HepG2 (cell line): ENCODE measurements around the gene PCYT2. TPM values are rescaled to one million over a fixed set of nuclear protein-coding genes. Genes with fewer than 3 reads are reported as not detected.

ENCODE experiments used
- CBFB ChIP-seq: sonication (generic); formaldehyde crosslinking; IDR thresholded peaks from 2 replicates; pipeline ENCODE4 v1.4.0; 2020; ENCODE audit warnings: missing genetic modification reagents
- FOXA3 ChIP-seq: IDR thresholded peaks from 2 replicates; pipeline ENCODE4 v1.6.1; 2016; ENCODE audit warnings: missing genetic modification reagents, missing compliant biosample characterization
- FOXM1 ChIP-seq: sonication (generic); formaldehyde crosslinking; IDR thresholded peaks from 2 replicates; pipeline ENCODE4 v1.5.0; 2020; ENCODE audit warnings: missing genetic modification reagents
- FOXO1 ChIP-seq: sonication (generic); formaldehyde crosslinking; IDR thresholded peaks from 2 replicates; pipeline ENCODE4 v1.4.0; 2020; ENCODE audit warnings: missing genetic modification reagents
- GLI4 ChIP-seq: sonication (generic); formaldehyde crosslinking; IDR thresholded peaks from 2 replicates; pipeline ENCODE4 v1.5.1; 2020; ENCODE audit warnings: missing genetic modification reagents, mild to moderate bottlenecking, moderate library complexity, borderline replicate concordance
- JUNB ChIP-seq: sonication (generic); formaldehyde crosslinking; IDR thresholded peaks from 2 replicates; pipeline ENCODE4 v1.8.0; 2022; ENCODE audit warnings: missing genetic modification reagents, mild to moderate bottlenecking, borderline replicate concordance
- MBNL3 ChIP-seq: fragments of 250-450 bp; sonication (Bioruptor Pico); conservative IDR thresholded peaks from 2 replicates; pipeline ENCODE4 v1.8.0; 2022; ENCODE audit warnings: mild to moderate bottlenecking, inconsistent platforms
- NPAS2 ChIP-seq: sonication (generic); formaldehyde crosslinking; IDR thresholded peaks from 2 replicates; pipeline ENCODE4 v1.8.0; 2022; ENCODE audit warnings: mild to moderate bottlenecking, missing genetic modification reagents, borderline replicate concordance
- RXRA ChIP-seq: sonication (generic); formaldehyde crosslinking; IDR thresholded peaks from 2 replicates; pipeline ENCODE4 v1.5.1; 2020; ENCODE audit warnings: missing genetic modification reagents
- TAF1 ChIP-seq: sonication (generic); formaldehyde crosslinking; IDR thresholded peaks from 2 replicates; pipeline ENCODE4 v1.4.0; 2020; ENCODE audit warnings: missing genetic modification reagents
- ZNF138 ChIP-seq: sonication (generic); formaldehyde crosslinking; IDR thresholded peaks from 2 replicates; pipeline ENCODE4 v1.5.0; 2020; ENCODE audit warnings: mild to moderate bottlenecking, low read depth, missing genetic modification reagents
- ZNF230 ChIP-seq: sonication (generic); formaldehyde crosslinking; IDR thresholded peaks from 2 replicates; pipeline ENCODE4 v1.4.0; 2020; ENCODE audit warnings: mild to moderate bottlenecking, missing genetic modification reagents
- ZNF335 ChIP-seq: sonication (generic); formaldehyde crosslinking; IDR thresholded peaks from 2 replicates; pipeline ENCODE4 v1.4.0; 2020; ENCODE audit warnings: missing genetic modification reagents
- ZNF550 ChIP-seq: sonication (generic); formaldehyde crosslinking; IDR thresholded peaks from 2 replicates; pipeline ENCODE4 v1.4.0; 2020; ENCODE audit warnings: mild to moderate bottlenecking, missing genetic modification reagents, borderline replicate concordance
- ZNF792 ChIP-seq: IDR thresholded peaks from 2 replicates; pipeline ENCODE4 v1.6.1; 2016
- ZNF883 ChIP-seq: sonication (generic); formaldehyde crosslinking; IDR thresholded peaks from 2 replicates; pipeline ENCODE4 v1.5.1; 2020; ENCODE audit warnings: mild to moderate bottlenecking, missing genetic modification reagents; ENCODE audit errors: not compliant biosample characterization
- polyA plus RNA-seq, 8 experiments: library from polyadenylated mRNA; depleted of rRNA in 3 of 8; stranded (reverse) in 7 of 8; unstranded in 1 of 8; fragments of >200 nt; fragmentation: Illumina TruSeq in 4 of 8; extraction: Trizol in 4 of 8; gene quantifications; 2 replicates each; pipeline versions ENCODE4 v1.2.1 to v1.2.3, GENCODE V29; 2011 to 2016; ENCODE audit warnings: low read depth in 4 of 8, missing spikeins in 1 of 8, mixed read lengths in 1 of 8; ENCODE audit not compliant: insufficient read depth in 1 of 8
- total RNA-seq, 5 experiments: library from RNA; depleted of rRNA; stranded (reverse); fragments of >200 nt; fragmentation: Illumina TruSeq; extraction: Trizol; gene quantifications; 2 replicates each; pipeline ENCODE4 v1.2.3, GENCODE V29; 2016; ENCODE audit warnings: low read depth in 1 of 5
- TF ChIP-seq, protein P1 (sequence below): sonication (generic); IDR thresholded peaks from 2 replicates; pipeline ENCODE4 v1.6.1; 2016; ENCODE audit warnings: low read depth, borderline replicate concordance
- TF ChIP-seq, protein P2 (sequence below): sonication (generic); formaldehyde crosslinking; IDR thresholded peaks from 2 replicates; pipeline ENCODE4 v1.4.0; 2020; ENCODE audit warnings: missing genetic modification reagents, borderline replicate concordance
- TF ChIP-seq, protein P3 (sequence below): sonication (generic); formaldehyde crosslinking; IDR thresholded peaks from 2 replicates; pipeline ENCODE4 v1.8.0; 2022; ENCODE audit warnings: mild to moderate bottlenecking, missing genetic modification reagents, moderate library complexity
- TF ChIP-seq, protein P4 (sequence below): sonication (generic); formaldehyde crosslinking; IDR thresholded peaks from 2 replicates; pipeline ENCODE4 v1.5.1; 2020; ENCODE audit warnings: mild to moderate bottlenecking, missing genetic modification reagents, moderate library complexity

The PCYT2 gene
- total and polyA plus RNA-seq, 2 of the 13 experiments (the other 11 are each of a cell fraction or from before 2014, with no cell fraction given), result 147 to 297 TPM

DNA sequence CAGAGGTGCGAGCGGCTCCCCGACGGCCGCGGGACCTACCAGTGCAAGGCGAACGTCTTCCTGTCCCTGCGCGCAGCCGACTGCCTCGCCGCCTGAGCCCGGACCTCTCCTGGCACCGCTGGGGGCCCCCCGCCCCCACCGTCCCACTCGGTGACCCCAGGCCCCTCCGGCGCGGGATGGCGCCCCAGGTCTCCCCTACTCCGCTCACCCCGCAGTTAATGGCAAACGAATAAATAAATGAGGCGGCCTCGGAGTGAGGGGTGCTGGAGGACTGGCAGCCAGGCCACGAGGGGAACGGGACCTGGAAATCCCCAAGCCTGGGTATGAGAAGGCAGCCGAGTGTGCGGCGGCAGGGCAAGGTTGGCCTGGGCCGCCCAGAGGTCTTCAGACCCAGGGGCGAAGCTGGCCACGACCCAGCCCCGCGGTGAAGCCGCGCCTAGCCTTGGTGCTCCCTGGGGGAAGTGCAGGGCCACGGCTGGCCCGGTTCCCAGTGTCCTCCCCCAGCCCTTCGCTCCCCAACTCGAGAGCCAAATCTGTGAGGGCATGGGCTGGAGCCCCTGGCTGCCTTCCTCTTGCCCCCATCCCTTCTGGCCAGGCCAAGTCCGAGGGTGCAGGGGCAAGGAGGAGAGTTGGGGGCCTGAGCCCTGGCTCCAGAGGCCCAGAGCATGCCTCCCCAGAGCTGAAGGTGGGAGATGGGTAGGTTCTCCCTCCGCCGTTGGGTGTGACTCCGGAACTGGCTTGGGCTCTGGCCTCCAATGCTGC lies 8.4 kb downstream of the PCYT2 start (continued):
- TF ChIP-seq, protein P1, sequence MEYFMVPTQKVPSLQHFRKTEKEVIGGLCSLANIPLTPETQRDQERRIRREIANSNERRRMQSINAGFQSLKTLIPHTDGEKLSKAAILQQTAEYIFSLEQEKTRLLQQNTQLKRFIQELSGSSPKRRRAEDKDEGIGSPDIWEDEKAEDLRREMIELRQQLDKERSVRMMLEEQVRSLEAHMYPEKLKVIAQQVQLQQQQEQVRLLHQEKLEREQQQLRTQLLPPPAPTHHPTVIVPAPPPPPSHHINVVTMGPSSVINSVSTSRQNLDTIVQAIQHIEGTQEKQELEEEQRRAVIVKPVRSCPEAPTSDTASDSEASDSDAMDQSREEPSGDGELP, result no peak
- TF ChIP-seq TAF1 (CRISPR knock-in tag), result no peak
- TF ChIP-seq ZNF792 (CRISPR knock-in tag), result no peak
- TF ChIP-seq FOXA3 (CRISPR knock-in tag), result no peak
- no peak for TF ChIP-seq ZNF230 (CRISPR knock-in tag)
- TF ChIP-seq CBFB (CRISPR knock-in tag), result no peak
- no peak; the same call in 1 of the 2 replicates for TF ChIP-seq ZNF550 (CRISPR knock-in tag)
- no peak for TF ChIP-seq ZNF138
- TF ChIP-seq, protein P2, sequence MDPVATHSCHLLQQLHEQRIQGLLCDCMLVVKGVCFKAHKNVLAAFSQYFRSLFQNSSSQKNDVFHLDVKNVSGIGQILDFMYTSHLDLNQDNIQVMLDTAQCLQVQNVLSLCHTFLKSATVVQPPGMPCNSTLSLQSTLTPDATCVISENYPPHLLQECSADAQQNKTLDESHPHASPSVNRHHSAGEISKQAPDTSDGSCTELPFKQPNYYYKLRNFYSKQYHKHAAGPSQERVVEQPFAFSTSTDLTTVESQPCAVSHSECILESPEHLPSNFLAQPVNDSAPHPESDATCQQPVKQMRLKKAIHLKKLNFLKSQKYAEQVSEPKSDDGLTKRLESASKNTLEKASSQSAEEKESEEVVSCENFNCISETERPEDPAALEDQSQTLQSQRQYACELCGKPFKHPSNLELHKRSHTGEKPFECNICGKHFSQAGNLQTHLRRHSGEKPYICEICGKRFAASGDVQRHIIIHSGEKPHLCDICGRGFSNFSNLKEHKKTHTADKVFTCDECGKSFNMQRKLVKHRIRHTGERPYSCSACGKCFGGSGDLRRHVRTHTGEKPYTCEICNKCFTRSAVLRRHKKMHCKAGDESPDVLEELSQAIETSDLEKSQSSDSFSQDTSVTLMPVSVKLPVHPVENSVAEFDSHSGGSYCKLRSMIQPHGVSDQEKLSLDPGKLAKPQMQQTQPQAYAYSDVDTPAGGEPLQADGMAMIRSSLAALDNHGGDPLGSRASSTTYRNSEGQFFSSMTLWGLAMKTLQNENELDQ, result no peak
- TF ChIP-seq, protein P3, sequence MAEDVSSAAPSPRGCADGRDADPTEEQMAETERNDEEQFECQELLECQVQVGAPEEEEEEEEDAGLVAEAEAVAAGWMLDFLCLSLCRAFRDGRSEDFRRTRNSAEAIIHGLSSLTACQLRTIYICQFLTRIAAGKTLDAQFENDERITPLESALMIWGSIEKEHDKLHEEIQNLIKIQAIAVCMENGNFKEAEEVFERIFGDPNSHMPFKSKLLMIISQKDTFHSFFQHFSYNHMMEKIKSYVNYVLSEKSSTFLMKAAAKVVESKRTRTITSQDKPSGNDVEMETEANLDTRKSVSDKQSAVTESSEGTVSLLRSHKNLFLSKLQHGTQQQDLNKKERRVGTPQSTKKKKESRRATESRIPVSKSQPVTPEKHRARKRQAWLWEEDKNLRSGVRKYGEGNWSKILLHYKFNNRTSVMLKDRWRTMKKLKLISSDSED (CRISPR knock-in tag), result no peak
- no peak for TF ChIP-seq FOXM1 (CRISPR knock-in tag)
- no peak for TF ChIP-seq GLI4
- TF ChIP-seq ZNF883 (CRISPR knock-in tag), result peak; percentile 54
- TF ChIP-seq NPAS2 (CRISPR knock-in tag), result no peak
- no peak for TF ChIP-seq ZNF335 (CRISPR knock-in tag)
- TF ChIP-seq MBNL3, result no peak
- TF ChIP-seq RXRA (CRISPR knock-in tag), result no peak; the same call in 1 of the 2 replicates
- TF ChIP-seq, protein P4, sequence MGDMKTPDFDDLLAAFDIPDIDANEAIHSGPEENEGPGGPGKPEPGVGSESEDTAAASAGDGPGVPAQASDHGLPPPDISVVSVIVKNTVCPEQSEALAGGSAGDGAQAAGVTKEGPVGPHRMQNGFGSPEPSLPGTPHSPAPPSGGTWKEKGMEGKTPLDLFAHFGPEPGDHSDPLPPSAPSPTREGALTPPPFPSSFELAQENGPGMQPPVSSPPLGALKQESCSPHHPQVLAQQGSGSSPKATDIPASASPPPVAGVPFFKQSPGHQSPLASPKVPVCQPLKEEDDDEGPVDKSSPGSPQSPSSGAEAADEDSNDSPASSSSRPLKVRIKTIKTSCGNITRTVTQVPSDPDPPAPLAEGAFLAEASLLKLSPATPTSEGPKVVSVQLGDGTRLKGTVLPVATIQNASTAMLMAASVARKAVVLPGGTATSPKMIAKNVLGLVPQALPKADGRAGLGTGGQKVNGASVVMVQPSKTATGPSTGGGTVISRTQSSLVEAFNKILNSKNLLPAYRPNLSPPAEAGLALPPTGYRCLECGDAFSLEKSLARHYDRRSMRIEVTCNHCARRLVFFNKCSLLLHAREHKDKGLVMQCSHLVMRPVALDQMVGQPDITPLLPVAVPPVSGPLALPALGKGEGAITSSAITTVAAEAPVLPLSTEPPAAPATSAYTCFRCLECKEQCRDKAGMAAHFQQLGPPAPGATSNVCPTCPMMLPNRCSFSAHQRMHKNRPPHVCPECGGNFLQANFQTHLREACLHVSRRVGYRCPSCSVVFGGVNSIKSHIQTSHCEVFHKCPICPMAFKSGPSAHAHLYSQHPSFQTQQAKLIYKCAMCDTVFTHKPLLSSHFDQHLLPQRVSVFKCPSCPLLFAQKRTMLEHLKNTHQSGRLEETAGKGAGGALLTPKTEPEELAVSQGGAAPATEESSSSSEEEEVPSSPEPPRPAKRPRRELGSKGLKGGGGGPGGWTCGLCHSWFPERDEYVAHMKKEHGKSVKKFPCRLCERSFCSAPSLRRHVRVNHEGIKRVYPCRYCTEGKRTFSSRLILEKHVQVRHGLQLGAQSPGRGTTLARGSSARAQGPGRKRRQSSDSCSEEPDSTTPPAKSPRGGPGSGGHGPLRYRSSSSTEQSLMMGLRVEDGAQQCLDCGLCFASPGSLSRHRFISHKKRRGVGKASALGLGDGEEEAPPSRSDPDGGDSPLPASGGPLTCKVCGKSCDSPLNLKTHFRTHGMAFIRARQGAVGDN (CRISPR knock-in tag), result peak; percentile 49
- TF ChIP-seq FOXO1, result no peak
- TF ChIP-seq JUNB (CRISPR knock-in tag), result no peak
